SH-SY5Y (cell line): ENCODE results near the gene CRYGS.

ENCODE experiments used
- GATA2 ChIP-seq: IDR thresholded peaks from 2 replicates; pipeline ENCODE4 v1.6.1; 2011; ENCODE audit warnings: mild to moderate bottlenecking, low read depth, low read length
- GATA3 ChIP-seq: IDR thresholded peaks from 2 replicates; pipeline ENCODE4 v1.6.1; 2011; ENCODE audit warnings: low read depth, mild to moderate bottlenecking, low read length, moderate library complexity

- TF ChIP-seq GATA2, result no peak
- TF ChIP-seq GATA3, result no peak
These were observed 54.7 kb downstream of the CRYGS start for GRCh38 chr3:186489507-186489906.
